HG03280 (cell line): ENCODE data around the gene ANK2.

ENCODE experiments used
- ATAC-seq: cut with Tn5 transposase; IDR thresholded peaks from one replicate; pipeline ENCODE4 v1.9.1; 2021; ENCODE audit warnings: mild to moderate bottlenecking, moderate library complexity; ENCODE audit not compliant: unreplicated experiment

ANK2 gene

DNA sequence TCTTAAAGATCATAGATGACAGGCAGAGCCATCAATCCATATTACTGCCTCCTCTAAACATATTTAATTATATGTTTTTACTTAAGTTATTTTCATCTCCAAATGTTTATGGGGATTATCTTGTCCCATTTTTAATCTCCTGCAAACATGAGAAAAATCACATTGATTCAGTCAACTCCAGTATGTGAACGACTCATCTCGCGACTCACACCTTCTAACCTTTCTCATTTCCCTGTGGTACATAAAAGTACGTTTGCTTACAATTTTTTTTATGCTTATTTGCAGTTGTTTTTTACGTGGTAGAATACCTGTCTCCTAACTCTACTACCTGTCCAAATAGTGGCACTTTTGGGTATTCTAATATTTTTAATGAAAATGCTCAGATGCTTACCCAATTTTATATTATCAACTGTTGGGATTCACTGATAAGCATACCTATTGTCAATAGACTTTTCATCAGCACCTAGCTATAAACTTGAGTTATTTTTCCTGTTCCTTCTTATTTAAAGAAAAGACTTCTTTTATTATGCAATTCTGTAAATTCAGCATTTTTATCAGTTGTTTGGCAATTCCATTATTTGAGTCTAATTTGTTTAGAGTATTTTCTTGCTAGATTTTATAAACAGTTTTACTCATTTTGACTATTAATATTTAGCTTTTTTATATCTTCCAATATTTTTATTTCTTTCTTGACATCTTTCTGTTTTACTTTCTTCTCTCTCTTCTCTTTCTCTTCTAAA lies 276.6 kb downstream of the ANK2 start:
- no peak for ATAC-seq

- ATAC-seq = no peak
These were observed 278.0 kb downstream of the ANK2 start for GRCh38 chr4:113327494-113327893.

DNA sequence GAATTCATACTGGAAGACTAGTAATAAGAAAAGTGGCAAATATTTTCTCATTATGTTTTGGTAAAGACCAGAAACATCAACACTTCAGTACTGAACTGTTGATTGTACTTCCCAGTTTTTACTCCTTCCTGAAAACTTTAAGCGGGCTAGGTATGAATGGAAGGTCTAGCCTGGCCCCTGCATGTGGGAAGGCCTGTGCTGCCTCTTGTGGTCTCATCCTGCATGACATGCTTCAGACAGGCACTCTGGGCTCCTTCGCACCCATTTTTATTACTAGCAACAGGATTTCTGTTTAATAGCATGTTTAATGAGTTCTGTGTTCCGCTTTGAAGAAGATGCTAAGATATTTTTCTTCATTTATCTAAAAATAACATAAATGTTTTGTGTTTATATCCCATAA lies 279.1 kb downstream of the ANK2 start:
- ATAC-seq = no peak

- ATAC-seq = no peak
These were observed 280.7 kb downstream of the ANK2 start for GRCh38 chr4:113330200-113330599.

- no peak for ATAC-seq
These were observed 282.4 kb downstream of the ANK2 start for GRCh38 chr4:113331811-113332210.

DNA sequence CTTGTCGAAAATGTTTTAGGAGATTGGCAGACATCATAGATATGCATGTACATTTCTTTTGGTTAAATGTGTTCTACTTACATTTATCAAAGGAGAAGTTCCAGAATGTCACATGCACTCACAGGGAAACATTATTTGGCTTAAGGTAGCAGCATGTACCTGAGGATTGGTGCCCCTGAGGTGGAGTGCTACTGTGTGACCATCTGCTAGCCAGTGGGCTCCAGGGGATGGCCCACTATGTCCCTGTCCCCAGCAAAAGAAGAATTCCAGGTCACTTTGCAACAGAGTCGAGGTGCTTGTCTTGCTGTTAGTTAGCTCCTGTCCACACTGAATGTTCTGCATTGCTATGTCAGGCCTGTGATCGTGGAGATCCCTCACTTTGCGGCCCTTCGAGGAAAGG lies 283.2 kb downstream of the ANK2 start:
- no peak for ATAC-seq

DNA sequence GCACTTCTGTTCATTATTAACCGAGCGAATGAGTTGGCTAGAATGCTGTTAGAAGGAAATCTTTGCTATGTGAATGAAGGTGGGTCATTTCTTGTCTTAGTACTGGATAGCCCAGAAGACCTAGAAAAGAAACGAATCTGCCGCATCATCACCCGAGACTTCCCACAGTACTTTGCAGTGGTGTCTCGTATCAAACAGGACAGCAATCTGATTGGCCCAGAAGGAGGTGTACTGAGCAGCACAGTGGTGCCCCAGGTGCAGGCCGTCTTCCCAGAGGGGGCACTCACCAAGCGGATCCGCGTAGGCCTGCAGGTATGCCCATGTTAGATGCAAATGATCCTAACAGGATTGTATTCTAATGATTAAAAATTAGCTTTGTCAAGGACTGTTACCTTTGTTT lies 286.3 kb downstream of the ANK2 start:
- ATAC-seq = no peak

DNA sequence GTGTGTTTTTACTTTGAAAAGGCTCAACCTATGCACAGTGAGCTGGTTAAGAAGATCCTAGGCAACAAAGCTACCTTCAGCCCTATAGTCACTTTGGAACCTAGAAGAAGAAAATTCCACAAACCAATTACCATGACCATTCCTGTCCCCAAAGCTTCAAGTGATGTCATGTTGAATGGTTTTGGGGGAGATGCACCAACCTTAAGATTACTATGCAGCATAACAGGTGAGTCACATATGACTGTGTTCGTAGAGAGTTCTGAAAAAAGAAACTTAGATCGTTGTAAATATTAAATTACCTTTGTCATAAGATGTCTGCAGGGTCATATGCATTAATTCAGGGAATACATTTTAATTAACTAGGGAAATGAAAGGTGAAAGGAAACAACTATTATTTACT lies 287.1 kb downstream of the ANK2 start:
- ATAC-seq = no peak

GRCh38 chr4:113339430-113339813 lies 290.0 kb downstream of the ANK2 start:
- no peak for ATAC-seq

DNA sequence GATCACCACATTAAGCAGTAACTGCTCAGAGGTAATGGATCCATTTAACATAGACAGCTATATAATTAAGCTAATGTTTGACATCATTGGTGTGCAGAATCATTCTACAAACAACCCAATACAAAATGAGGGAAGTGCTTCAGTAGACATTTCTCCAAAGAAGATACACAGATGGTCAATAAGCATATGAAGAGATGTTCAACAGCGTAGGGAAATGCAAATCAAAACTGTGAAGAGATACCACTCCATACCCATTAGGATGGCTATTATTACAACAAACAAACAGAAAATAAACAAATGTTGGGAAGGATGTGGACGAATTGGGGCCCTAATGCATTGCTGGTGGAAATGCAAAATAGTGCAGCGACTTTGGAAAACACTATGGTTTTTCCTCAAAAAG lies 294.6 kb downstream of the ANK2 start:
- ATAC-seq = no peak

- ATAC-seq = no peak
These were observed 297.8 kb downstream of the ANK2 start for GRCh38 chr4:113347245-113347644.

DNA sequence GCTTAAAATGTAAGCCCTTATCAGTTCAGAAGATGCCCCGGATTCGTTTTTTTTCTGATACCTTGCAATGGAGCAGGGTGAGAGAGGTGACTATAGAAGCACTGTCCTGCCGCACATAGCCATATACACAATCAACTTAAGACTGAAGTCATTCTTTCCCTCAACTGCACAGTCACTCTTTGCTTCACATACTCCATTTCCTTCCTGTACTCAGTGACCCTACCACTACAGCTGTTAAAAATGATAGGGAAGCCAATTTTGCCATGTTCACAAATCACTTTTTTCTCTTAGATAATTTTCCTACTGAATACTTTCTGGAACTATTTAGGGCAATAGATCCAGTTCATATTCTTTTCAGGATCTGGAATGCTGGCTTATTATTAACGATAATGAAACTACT lies 300.0 kb downstream of the ANK2 start:
- ATAC-seq = no peak

GRCh38 chr4:113350576-113350975 lies 301.1 kb downstream of the ANK2 start:
- no peak for ATAC-seq

GRCh38 chr4:113355550-113356371 lies 306.3 kb downstream of the ANK2 start:
- peak; percentile 98 for ATAC-seq

DNA sequence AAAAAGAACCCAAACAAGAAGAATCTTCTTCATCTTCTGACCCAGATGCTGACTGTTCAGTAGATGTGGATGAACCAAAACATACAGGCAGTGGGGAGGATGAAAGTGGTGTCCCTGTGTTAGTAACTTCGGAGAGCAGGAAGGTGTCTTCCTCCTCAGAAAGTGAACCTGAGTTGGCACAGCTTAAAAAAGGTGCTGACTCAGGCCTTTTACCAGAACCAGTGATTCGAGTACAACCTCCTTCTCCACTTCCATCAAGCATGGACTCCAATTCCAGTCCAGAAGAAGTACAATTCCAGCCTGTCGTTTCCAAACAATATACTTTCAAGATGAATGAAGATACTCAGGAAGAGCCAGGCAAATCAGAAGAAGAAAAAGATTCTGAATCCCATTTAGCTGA lies 307.0 kb downstream of the ANK2 start:
- no peak for ATAC-seq

DNA sequence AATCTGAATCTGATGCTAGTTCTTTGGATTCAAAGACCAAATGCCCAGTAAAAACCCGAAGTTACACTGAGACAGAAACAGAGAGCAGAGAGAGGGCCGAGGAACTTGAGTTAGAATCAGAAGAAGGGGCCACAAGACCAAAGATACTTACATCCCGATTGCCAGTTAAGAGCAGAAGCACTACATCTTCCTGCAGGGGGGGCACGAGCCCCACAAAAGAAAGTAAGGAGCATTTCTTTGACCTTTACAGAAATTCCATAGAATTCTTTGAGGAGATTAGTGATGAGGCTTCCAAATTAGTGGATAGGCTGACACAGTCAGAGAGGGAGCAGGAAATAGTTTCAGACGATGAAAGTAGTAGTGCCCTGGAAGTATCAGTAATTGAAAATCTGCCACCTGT lies 309.3 kb downstream of the ANK2 start:
- ATAC-seq = no peak

DNA sequence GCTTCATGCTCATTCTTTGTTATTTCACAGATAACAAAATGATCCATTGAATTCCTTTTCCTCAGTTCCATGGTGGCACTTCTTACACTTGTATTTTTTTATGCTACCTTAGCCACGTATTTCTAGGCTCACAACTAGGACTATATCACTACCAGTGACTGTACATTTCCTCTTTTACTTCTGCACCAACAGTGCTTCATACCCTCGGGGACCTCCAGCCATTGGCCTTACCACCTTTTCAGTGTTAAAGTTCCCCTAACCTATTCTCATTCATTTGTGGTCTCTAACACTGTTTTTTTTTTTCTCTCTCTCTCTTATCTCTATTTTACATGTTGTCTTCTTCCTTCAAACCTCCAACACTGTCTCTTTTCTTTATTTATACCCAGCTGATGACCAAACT lies 315.9 kb downstream of the ANK2 start:
- ATAC-seq = no peak

- no peak for ATAC-seq
These were observed 318.6 kb downstream of the ANK2 start for GRCh38 chr4:113368056-113368455.

DNA sequence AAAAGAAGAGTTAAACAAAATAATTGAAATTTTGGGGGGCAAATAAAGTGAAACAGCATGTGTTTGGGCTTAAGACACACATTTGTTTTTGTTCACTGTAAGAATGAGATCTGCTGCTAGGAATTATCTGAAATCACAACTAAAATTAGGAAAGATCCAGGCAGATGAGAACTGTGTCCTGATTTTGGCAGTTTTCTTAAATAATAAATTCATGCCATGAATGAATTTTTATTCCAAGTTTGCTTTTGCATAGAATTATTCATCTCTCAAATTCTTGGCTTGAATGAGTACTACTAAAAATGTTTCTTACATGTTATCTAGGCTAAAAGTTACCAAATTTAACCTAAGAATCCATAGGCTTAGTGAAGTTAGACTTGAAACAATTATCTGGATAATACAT lies 321.7 kb downstream of the ANK2 start:
- no peak for ATAC-seq

GRCh38 chr4:113375964-113376666 lies 326.7 kb downstream of the ANK2 start:
- no peak for ATAC-seq

DNA sequence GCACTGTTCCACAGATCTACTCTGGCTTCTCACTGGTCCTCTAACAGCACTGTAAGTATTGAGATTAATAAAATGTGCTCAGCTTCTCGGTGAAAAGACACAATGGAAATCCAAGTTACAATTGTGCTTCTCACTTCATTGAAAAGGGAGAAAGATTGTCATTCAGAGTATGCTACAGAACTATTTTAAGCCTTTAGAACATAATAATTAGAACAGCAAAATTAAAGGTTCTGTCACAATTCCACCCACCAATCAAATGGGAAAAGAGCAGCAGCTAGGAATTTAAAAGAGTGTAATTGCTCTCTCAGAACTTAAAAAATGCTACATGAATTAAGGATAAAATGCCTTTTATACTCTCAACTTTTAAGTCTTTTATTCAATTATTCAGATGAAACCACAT lies 329.4 kb downstream of the ANK2 start:
- ATAC-seq = no peak

GRCh38 chr4:113382704-113383103 lies 333.3 kb downstream of the ANK2 start:
- ATAC-seq = no peak
